NCI-H2196 (cell line): ENCODE measurements around the gene HBZ.
A peak's percentile ranks its signal among the peaks of the same experiment; 100 is the strongest.
"Not testable (repeated sequence)": the region's sequence is repeated elsewhere in the genome, so short reads cannot be mapped to it uniquely, and the experiment has no call there.

ENCODE experiments used
- DNase-seq: peaks from one replicate; lab custom pipeline; 2025; ENCODE audit not compliant: unreplicated experiment; lab: John Stamatoyannopoulos, UW

HBZ gene

DNA sequence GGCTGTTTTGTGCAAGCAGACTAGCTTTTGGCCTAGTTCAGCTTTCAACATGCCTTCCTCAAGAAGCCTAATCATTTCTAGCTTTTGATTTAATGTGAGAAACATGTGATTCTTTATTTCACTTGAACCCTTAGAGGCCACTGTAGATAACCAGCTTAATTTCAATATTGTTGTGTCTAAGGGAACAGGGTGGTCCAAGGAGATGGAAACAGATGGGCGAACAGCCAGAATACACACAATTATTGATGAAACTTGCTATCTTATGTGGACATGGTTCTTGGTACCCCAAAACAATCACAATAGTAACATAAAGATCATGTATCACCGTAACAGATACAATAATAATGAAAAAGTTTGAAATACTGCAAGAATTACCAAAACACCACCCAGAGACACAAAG, 18.7 kb upstream of the HBZ start:
- no peak for DNase-seq

- no peak for DNase-seq
Measured at GRCh38 chr16:138049-138417, 14.4 kb upstream of the HBZ start.

DNA sequence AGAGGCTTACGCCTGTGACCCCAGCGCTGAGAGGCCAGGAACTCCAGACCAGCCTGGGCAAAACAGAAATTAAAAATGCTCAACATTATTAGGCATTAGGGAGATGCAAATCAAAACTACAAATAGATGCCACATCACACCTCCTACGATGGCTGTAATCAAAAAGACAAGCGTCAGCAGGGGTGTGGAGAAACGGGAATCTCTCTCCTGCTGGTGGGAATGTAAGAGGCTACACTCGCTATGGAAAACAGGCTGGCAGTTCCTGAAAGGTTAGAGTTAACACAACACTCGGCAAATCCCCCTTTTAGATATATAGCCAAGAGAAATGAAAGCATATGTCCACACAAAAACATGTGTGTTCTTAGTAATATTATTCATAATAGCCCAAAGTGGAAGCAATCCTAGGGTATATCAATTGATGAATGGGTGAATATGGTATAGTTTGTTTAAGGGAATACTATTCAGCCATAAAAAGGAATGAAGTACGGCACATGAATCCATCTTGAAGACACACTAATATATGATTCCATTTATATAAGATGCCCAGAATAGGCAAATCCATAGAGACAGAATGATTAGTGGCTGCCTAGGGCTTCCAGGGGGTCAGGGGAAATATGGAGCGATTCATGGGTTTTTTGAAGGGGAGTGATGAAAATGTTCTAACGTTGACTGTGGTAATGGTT, 12.1 kb upstream of the HBZ start:
- no peak for DNase-seq

DNA sequence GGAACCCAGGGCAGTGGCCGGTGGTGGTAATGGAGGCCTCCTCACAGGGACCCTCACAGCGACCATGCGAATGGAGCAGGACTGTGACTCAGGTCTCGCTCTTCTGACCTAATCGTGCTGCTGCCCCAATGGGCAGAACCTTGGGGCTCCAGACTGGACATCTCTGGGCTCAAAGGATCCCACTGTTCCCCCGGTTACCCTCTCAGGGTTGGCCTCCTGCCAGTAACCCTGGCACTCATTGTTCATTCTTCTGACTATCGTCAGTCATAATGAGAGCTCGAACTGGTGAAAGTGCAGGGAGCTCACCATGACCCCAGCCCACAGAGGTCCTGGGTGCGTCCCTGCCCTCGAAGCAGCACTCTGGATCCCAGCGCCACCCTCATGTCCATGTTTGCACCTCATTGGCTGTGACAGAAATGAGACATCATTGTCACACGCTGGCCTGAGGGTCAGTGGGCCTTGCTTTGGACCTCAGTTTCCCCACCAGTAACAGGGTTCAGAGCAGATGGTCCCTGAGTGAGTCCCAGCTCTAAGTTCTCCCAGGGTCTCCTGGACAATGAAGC, 10.0 kb upstream of the HBZ start:
- DNase-seq = no peak

- DNase-seq = no peak
Measured at GRCh38 chr16:143047-143446, 9.4 kb upstream of the HBZ start.

GRCh38 chr16:143456-143855, 9.0 kb upstream of the HBZ start:
- no peak for DNase-seq

DNA sequence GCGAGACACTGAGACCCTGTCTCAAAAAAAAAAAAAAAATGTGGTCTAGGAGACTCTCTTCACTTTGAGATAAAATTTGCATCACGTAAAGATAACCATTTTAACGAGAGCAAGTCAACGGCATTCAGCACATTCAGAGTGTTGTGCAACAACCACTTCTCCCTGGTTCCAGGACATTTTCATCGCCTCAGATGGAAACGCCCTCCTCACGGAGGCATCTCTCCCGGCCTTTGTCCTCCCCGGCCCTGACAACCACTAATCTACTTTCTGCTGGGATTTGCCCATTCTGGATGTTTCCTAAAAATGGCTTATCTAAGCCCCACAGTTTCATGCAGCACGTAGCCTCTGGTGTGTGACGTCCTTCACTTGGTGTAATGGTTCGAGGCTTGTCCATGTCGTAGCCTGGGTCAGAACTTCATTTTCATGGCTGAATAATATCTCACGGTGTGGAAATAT, 7.6 kb upstream of the HBZ start:
- no peak for DNase-seq

- no peak for DNase-seq
Measured at GRCh38 chr16:146646-147045, 5.8 kb upstream of the HBZ start.

DNA sequence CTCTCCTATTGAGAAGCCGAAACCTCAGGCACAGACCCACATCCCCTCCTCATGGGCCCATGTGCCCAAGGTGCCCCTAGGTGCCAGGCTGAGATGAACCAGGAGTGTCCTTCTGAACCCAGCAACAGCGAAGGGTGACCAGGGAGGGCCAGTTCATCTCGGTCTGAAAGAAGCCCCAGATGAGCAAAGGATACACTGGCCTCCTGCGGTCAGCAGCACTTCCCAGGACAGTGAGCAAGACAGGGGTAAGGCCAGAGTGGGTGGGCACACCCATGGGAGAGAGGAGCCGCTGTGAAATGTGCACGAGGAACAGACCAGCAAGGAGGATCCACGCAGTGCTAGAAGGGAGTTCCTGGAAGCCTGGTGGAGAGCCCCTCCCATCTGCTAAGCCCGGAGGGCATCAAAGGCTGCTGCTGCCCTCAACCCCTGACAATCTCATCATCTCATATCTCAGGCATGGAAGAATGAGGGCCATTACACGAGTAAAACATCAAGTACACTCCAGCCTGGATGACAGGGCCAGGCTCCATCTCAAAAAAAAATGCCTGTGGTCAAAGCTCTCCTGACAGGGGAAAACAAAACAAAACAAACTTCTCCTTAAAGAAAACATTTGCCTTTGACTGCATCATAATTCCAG, 3.3 kb upstream of the HBZ start:
- no peak for DNase-seq

DNA sequence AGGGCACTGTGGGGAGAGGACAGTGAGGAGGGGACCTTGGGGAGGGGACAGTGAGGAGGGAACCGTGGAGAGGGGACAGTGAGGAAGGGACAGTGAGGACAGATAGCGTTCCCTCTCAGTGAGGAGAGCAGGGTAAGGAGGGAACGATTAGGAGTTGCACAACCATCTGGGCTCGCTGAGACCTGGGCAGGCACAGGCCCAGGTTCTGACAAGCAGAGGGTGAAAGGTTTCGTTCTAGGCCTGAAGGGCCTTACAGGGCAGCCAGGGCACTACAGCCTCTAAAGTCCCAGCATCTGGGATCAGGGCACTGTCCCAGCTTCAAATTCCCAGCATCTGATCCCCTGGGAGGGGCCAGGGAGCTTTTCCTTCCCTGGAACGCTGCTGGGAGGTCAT, 681 bp downstream of the HBZ start:
- DNase-seq = not testable (repeated sequence)

DNA sequence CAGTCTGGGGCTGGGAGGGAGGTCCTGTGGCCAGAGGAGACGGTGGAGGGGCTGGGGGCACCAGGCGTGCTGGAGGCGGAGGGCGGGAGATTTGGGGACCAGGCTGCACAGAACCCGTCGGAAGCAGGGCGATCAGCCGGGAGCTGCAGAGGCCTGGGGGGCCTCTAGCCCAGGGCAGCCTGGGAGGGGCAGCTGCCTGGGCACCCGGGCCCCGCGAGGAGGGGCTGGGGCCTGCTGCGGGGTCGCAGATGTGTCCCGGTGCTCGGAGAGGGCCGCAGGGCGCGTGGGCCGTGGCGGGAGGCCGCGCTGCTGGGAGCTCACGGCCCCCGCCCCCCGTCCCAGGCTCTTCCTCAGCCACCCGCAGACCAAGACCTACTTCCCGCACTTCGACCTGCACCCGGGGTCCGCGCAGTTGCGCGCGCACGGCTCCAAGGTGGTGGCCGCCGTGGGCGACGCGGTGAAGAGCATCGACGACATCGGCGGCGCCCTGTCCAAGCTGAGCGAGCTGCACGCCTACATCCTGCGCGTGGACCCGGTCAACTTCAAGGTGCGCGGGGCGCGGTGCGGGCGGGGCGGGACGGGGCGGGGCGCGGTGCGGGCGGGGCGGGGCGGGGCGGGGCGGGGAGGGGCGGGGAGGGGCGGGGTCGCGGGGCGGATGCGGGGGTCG, 1.2 kb downstream of the HBZ start:
- not testable (repeated sequence) for DNase-seq

- peak; percentile 30 for DNase-seq
Measured at GRCh38 chr16:154217-155030, 2.0 kb downstream of the HBZ start.

- no peak for DNase-seq
Measured at GRCh38 chr16:155031-155398, 2.6 kb downstream of the HBZ start.

GRCh38 chr16:159136-159849, 6.8 kb downstream of the HBZ start:
- DNase-seq = no peak

GRCh38 chr16:160242-160641, 7.8 kb downstream of the HBZ start:
- DNase-seq = not testable (repeated sequence)

- no peak for DNase-seq
Measured at GRCh38 chr16:160691-161190, 8.3 kb downstream of the HBZ start.

- no peak for DNase-seq
Measured at GRCh38 chr16:162271-162991, 10.0 kb downstream of the HBZ start.

DNA sequence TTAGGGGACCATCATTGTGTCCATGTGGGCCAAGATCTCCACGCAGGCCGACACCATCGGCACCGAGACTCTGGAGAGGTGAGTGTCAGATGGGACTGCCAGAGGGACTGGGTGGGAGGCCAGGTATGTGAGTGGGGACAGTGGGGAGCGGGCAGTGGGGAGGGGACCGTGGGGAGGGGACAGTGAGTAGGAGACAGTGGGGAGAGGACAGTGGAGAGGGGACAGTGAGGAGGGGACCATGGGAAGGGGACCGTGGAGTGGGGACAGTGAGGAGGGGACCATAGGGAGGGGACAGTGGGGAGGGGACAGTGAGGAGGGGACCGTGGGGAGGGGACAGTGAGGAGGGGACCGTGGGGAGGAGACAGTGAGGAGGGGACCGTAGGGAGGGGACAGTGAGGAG, 10.7 kb downstream of the HBZ start:
- DNase-seq = not testable (repeated sequence)

GRCh38 chr16:163696-164095, 11.3 kb downstream of the HBZ start:
- not testable (repeated sequence) for DNase-seq
